ENCODE results near the gene INPP5E. TPM values are rescaled to one million over a fixed set of nuclear protein-coding genes. Genes with fewer than 3 reads are reported as not detected.

The INPP5E gene
- total and polyA plus RNA-seq, 10 of the 15 experiments (the other 5 are each of a cell fraction or from before 2014, with no cell fraction given) = 0.24 to 16.0 (median 5.3) TPM

- TF ChIP-seq TCF3 (IDR thresholded peaks at IDR 0.05; ENCODE audit: borderline replicate concordance, insufficient read depth, low read depth, low read length) (peak; percentile 84), YY1 (IDR thresholded peaks at IDR 0.05; ENCODE audit: low read depth, low read length) (peak; percentile 64; the same call in 1 of the 2 replicates), POU2F2 (IDR thresholded peaks at IDR 0.05; ENCODE audit: borderline replicate concordance, low read depth, low read length) (no peak), IKZF1 (conservative IDR thresholded peaks at IDR 0.05) (0 out of 2 replicates have a peak, but pooled peaks have one; percentile 21), SP1 (IDR thresholded peaks at IDR 0.05; ENCODE audit: low read depth, low read length) (no peak), TCF12 (IDR thresholded peaks at IDR 0.05; ENCODE audit: low read depth, low read length) (peak; percentile 89), SMC3 (IDR thresholded peaks at IDR 0.05; ENCODE audit: borderline replicate concordance, low read length) (peak; percentile 99), BHLHE40 (IDR thresholded peaks at IDR 0.05; ENCODE audit: borderline replicate concordance in 1 of 2, low read depth in 2 of 2, low read length in 1 of 2) (peak in 1 of 2 experiments; percentile 48; a peak in 1 of 4 replicates), GATAD2B (conservative IDR thresholded peaks at IDR 0.05; ENCODE audit: low read depth) (0 out of 2 replicates have a peak, but pooled peaks have one; percentile 49), RELA (IDR thresholded peaks at IDR 0.05; ENCODE audit: borderline replicate concordance, partially characterized antibody) (peak; percentile 30), ZSCAN29 (IDR thresholded peaks at IDR 0.05) (no peak), RB1 (IDR thresholded peaks at IDR 0.05; ENCODE audit: borderline replicate concordance) (0 out of 2 replicates have a peak, but pooled peaks have one; percentile 45), RAD21 (IDR thresholded peaks at IDR 0.05; ENCODE audit: insufficient read depth, low read depth, low read length) (peak; percentile 93), USF2 (IDR thresholded peaks at IDR 0.05; ENCODE audit: borderline replicate concordance, low read depth, low read length) (no peak), PAX8 (IDR thresholded peaks at IDR 0.05) (no peak)
These were observed 48.9 kb upstream of the INPP5E start (continued) for GRCh38 chr9:136488247-136489214.

Data from GM12878 (cell line).